Nucleus accumbens (tissue), 56 donors: Measurements from ENCODE around the gene RAP1GAP2.
"Not testable (repeated sequence)": the region's sequence is repeated elsewhere in the genome, so short reads cannot be mapped to it uniquely, and the experiment has no call there.

Experiments
- DNase-seq, 56 donors: peaks; one replicate each; lab custom pipeline; 2025; lab: John Stamatoyannopoulos, UW

Gene RAP1GAP2

GRCh38 chr17:2808367-2809335 is 12.4 kb downstream of the RAP1GAP2 start:
- DNase-seq, result peak in 5 of 56 donors; percentile 2 to 47 (median 30)

GRCh38 chr17:2809337-2809736 is 13.1 kb downstream of the RAP1GAP2 start:
- no peak for DNase-seq

- no peak for DNase-seq
These were observed 17.8 kb downstream of the RAP1GAP2 start for GRCh38 chr17:2814049-2814448.

GRCh38 chr17:2814481-2815341 is 18.5 kb downstream of the RAP1GAP2 start:
- DNase-seq, result peak in 1 of 56 donors; percentile 18

- DNase-seq, result no peak
These were observed 19.5 kb downstream of the RAP1GAP2 start for GRCh38 chr17:2815781-2816185.

- no peak for DNase-seq
These were observed 20.4 kb downstream of the RAP1GAP2 start for GRCh38 chr17:2816688-2817087.

- not testable (repeated sequence) for DNase-seq
These were observed 23.1 kb downstream of the RAP1GAP2 start for GRCh38 chr17:2819294-2819693.

- no peak for DNase-seq
These were observed 23.8 kb downstream of the RAP1GAP2 start for GRCh38 chr17:2819921-2820501.

- no peak for DNase-seq
These were observed 25.6 kb downstream of the RAP1GAP2 start for GRCh38 chr17:2821868-2822267.

GRCh38 chr17:2822358-2822757 is 26.1 kb downstream of the RAP1GAP2 start:
- DNase-seq, result no peak

GRCh38 chr17:2825253-2825970 is 29.2 kb downstream of the RAP1GAP2 start:
- DNase-seq, result no peak

- peak in 39 of 56 donors; percentile 5 to 77 (median 36) for DNase-seq
These were observed 32.3 kb downstream of the RAP1GAP2 start for GRCh38 chr17:2828397-2829038.

- DNase-seq, result no peak
These were observed 34.4 kb downstream of the RAP1GAP2 start for GRCh38 chr17:2830678-2831077.

GRCh38 chr17:2835780-2836179 is 39.5 kb downstream of the RAP1GAP2 start:
- DNase-seq, result no peak

GRCh38 chr17:2837147-2837561 is 40.9 kb downstream of the RAP1GAP2 start:
- DNase-seq, result no peak

GRCh38 chr17:2841606-2842005 is 45.4 kb downstream of the RAP1GAP2 start:
- DNase-seq, result no peak

- no peak for DNase-seq
These were observed 46.2 kb downstream of the RAP1GAP2 start for GRCh38 chr17:2842464-2842863.

- no peak for DNase-seq
These were observed 48.2 kb downstream of the RAP1GAP2 start for GRCh38 chr17:2844416-2844815.
